ENCODE results near the gene STRAP.
"Not testable (repeated sequence)": the region's sequence is repeated elsewhere in the genome, so short reads cannot be mapped to it uniquely, and the experiment has no call there.

- TF ChIP-seq, protein P1, sequence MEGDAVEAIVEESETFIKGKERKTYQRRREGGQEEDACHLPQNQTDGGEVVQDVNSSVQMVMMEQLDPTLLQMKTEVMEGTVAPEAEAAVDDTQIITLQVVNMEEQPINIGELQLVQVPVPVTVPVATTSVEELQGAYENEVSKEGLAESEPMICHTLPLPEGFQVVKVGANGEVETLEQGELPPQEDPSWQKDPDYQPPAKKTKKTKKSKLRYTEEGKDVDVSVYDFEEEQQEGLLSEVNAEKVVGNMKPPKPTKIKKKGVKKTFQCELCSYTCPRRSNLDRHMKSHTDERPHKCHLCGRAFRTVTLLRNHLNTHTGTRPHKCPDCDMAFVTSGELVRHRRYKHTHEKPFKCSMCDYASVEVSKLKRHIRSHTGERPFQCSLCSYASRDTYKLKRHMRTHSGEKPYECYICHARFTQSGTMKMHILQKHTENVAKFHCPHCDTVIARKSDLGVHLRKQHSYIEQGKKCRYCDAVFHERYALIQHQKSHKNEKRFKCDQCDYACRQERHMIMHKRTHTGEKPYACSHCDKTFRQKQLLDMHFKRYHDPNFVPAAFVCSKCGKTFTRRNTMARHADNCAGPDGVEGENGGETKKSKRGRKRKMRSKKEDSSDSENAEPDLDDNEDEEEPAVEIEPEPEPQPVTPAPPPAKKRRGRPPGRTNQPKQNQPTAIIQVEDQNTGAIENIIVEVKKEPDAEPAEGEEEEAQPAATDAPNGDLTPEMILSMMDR (IDR thresholded peaks at IDR 0.05; ENCODE audit: insufficient read depth, low read length), result not testable (repeated sequence)
- TF ChIP-seq SPI1 (IDR thresholded peaks at IDR 0.05; ENCODE audit: borderline replicate concordance, low read depth), result not testable (repeated sequence)
These were observed 31.9 kb downstream of the STRAP start for GRCh38 chr12:15914131-15914530.
